NCI-H226 (cell line): ENCODE results near the gene TLNRD1.
"Not testable (repeated sequence)": the region's sequence is repeated elsewhere in the genome, so short reads cannot be mapped to it uniquely, and the experiment has no call there.

Experiments
- DNase-seq: peaks from one replicate; pipeline ENCODE4 v3.0.0-alpha.2; 2015

The TLNRD1 gene

GRCh38 chr15:81000624-81001151 is at the start of gene TLNRD1:
TLNRD1 (plus strand) TSS chr15:81000923; CDS start chr15:81002272, 1,349 bp downstream.
- peak; percentile 93 for DNase-seq

- DNase-seq: no peak
Observed at GRCh38 chr15:80951941-80952340, 48.8 kb upstream of the TLNRD1 start.

- peak; percentile 76 for DNase-seq
Observed at GRCh38 chr15:80953001-80953952, 47.4 kb upstream of the TLNRD1 start.

- DNase-seq: no peak
Observed at GRCh38 chr15:80953953-80954778, 46.6 kb upstream of the TLNRD1 start.

- peak; percentile 98 for DNase-seq
Observed at GRCh38 chr15:80955571-80956452, 44.9 kb upstream of the TLNRD1 start.

- no peak for DNase-seq
Observed at GRCh38 chr15:80957556-80957955, 43.2 kb upstream of the TLNRD1 start.

GRCh38 chr15:80957976-80958375 is 42.7 kb upstream of the TLNRD1 start:
- no peak for DNase-seq

- no peak for DNase-seq
Observed at GRCh38 chr15:80958818-80959495, 41.8 kb upstream of the TLNRD1 start.

GRCh38 chr15:80965454-80965853 is 35.3 kb upstream of the TLNRD1 start:
- not testable (repeated sequence) for DNase-seq

GRCh38 chr15:80966431-80967197 is 34.1 kb upstream of the TLNRD1 start:
- DNase-seq: no peak

- peak; percentile 49 for DNase-seq
Observed at GRCh38 chr15:80967451-80967850, 33.3 kb upstream of the TLNRD1 start.

- DNase-seq: no peak
Observed at GRCh38 chr15:80967991-80968510, 32.7 kb upstream of the TLNRD1 start.

GRCh38 chr15:80969316-80969715 is 31.4 kb upstream of the TLNRD1 start:
- DNase-seq: no peak

GRCh38 chr15:80970018-80970657 is 30.6 kb upstream of the TLNRD1 start:
- no peak for DNase-seq

GRCh38 chr15:80970658-80971057 is 30.1 kb upstream of the TLNRD1 start:
- no peak for DNase-seq

- no peak for DNase-seq
Observed at GRCh38 chr15:80971143-80971542, 29.6 kb upstream of the TLNRD1 start.

- DNase-seq: no peak
Observed at GRCh38 chr15:80972276-80972675, 28.4 kb upstream of the TLNRD1 start.

- DNase-seq: no peak
Observed at GRCh38 chr15:80974914-80975313, 25.8 kb upstream of the TLNRD1 start.

GRCh38 chr15:80976851-80977250 is 23.9 kb upstream of the TLNRD1 start:
- no peak for DNase-seq

- DNase-seq: no peak
Observed at GRCh38 chr15:80977627-80978036, 23.1 kb upstream of the TLNRD1 start.
